GM21526 (cell line): Measurements from ENCODE around the gene ZNF35.

Experiments used
- ATAC-seq: cut with Tn5 transposase; IDR thresholded peaks from one replicate; pipeline ENCODE4 v1.9.1; 2021; ENCODE audit warnings: moderate library complexity; ENCODE audit not compliant: unreplicated experiment, low FRiP score

Gene ZNF35

GRCh38 chr3:44682182-44682896 is 33.8 kb downstream of the ZNF35 start:
- no peak for ATAC-seq

DNA sequence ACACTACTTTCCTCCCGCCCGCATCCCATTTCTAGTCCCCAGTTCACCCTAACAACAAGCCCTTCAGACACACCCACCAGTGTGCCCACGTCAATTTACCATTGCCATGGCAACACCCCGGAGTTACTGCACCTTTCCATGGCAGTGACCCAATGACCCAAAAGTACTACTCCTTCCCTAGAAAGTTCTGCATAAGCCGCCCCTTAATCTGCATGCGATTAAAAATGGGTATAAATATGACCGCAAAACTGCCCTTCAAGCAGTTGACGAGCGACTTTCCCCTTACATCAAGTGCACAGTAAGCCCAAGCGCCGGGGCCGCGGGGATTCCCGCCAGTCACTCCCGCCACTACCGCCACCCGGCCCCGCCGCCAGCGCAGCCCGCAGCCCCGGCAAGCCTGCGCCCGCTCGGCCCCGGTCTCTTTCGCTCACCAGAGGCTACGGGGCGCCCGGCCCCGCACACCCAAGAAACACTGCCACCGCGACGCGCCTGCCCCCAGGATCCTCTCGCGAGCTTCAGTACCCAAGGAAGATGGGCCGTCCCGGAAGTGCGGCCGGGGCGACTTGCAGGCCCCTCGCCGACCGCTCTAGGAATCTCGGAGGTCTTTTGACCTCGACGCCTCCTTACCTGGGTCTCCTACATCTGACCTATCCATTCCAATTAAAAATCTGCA is 36.7 kb downstream of the ZNF35 start:
- no peak for ATAC-seq

DNA sequence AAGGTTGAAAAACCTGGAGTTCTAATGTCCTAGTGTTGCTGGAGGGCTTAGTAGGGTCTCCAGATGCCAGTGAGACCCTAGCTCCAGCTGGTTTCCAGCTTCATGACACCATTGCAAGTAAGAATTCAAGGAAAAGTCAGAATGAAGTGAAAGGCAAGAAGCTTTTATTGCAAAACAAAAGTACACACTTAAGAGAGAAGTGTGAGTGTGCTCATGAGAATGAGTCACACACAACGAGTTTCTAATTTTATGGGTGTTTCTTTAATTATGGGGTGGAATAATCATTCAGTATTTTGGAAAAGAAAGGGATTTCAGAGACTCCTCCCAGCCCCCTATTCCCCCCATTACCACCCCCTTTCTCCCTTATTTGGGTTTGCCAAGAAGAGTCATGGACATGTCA is 39.4 kb downstream of the ZNF35 start:
- no peak for ATAC-seq
